ENCODE measurements around the gene UQCRC1.

DNA sequence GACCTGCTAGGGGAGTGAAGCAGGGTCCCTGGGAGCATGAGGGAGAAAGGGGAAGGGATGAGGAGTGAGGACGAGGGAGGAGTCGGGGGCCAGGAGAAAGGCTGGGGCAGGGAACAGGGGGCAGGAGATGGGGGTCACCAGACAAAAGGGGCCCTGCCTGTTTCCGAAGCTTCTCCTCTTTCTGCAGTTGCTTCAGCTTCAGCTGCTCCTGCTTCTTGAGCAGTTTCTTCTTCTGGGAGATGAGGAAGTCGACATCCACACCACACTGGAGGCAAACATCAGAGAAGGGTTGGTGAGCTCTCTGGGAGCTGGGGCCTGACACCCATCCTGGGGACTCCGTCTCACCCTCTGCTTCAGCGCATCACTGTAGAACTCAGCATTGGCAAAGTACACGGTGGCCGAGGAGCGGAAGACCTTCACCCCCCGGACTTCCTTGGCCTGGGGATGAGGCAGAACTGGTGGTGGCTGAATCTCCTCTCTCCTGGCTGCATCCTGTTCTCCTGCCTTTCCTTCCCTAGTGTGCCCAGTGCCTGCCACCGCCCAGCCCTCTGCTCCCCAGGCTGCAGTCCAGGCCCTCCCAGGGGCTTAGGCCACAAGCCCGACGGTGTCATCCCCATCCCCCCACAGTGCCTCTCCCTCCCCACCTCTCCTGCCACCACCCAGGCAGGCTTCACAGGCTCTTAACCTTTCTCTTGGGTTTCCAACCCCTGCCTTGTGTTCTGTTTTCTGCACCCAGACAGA, 19.0 kb upstream of the UQCRC1 start:
- TF ChIP-seq, protein P1, sequence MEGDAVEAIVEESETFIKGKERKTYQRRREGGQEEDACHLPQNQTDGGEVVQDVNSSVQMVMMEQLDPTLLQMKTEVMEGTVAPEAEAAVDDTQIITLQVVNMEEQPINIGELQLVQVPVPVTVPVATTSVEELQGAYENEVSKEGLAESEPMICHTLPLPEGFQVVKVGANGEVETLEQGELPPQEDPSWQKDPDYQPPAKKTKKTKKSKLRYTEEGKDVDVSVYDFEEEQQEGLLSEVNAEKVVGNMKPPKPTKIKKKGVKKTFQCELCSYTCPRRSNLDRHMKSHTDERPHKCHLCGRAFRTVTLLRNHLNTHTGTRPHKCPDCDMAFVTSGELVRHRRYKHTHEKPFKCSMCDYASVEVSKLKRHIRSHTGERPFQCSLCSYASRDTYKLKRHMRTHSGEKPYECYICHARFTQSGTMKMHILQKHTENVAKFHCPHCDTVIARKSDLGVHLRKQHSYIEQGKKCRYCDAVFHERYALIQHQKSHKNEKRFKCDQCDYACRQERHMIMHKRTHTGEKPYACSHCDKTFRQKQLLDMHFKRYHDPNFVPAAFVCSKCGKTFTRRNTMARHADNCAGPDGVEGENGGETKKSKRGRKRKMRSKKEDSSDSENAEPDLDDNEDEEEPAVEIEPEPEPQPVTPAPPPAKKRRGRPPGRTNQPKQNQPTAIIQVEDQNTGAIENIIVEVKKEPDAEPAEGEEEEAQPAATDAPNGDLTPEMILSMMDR (IDR thresholded peaks at IDR 0.05), result no peak
- TF ChIP-seq POLR2A (IDR thresholded peaks at IDR 0.05), result no peak
